HG02642 (cell line): Measurements from ENCODE around the gene PLPP3.

ENCODE experiments used
- ATAC-seq: cut with Tn5 transposase; IDR thresholded peaks from one replicate; pipeline ENCODE4 v1.9.1; 2021; ENCODE audit warnings: mild to moderate bottlenecking; ENCODE audit not compliant: unreplicated experiment, poor library complexity

PLPP3 gene

DNA sequence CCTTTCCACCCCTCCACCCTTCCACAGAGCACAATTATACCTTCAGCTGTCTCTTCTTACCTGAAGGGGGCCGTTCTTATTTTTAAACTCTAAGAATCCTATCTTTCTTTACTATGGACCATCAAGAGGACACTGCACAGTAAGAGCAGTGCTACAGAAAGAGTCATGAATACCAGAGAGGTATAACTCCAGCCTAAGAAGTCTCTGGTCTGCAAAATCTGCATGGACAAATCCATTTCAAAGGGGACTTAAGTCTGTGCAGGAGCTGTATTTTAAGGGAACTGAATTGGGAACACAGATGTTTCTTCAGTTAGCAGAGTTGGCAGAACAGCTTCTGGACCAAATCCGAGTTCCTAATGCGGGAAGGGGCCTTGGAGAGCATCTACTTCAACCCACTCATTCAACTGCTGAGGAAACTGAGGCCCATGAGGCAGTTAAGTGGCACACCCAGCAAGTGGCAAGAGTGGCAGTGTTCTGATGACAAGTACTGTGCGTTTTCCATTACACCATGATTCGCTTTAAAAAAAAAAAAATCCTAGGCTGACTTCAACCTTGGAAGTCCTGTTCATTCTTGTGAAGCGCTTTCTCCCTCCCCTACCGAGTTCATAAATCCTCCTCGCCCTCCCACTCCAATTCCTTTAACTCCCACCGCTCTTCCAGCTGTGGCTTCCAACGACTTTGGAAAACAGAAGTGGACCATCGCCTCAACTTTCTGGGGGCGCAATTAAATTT lies 1.8 kb downstream of the PLPP3 start:
- no peak for ATAC-seq

GRCh38 chr1:56576880-56577405 lies 2.4 kb downstream of the PLPP3 start:
- no peak for ATAC-seq

- no peak for ATAC-seq
Measured at GRCh38 chr1:56575865-56576264, 3.5 kb downstream of the PLPP3 start.

GRCh38 chr1:56574794-56575193 lies 4.6 kb downstream of the PLPP3 start:
- ATAC-seq, result no peak

DNA sequence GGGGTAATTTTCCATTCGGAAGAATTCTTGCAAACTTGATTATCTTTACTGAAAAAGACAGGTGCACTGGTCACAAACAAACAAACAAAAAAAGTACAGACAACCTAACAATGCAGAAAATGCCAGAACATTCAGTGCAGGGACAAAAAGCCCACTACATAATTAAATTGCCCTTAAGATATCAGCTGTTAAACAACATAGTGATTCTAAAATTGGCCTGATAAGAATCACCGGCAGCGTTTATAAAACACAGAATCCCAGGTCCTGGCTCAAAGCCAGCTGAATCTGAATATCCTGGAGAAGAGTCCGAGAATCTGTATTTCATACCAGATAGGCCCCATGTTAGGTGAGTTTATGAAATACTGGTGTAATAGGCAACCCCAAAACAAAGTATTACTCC lies 6.1 kb downstream of the PLPP3 start:
- no peak for ATAC-seq

- no peak for ATAC-seq
Measured at GRCh38 chr1:56572334-56573050, 6.9 kb downstream of the PLPP3 start.

DNA sequence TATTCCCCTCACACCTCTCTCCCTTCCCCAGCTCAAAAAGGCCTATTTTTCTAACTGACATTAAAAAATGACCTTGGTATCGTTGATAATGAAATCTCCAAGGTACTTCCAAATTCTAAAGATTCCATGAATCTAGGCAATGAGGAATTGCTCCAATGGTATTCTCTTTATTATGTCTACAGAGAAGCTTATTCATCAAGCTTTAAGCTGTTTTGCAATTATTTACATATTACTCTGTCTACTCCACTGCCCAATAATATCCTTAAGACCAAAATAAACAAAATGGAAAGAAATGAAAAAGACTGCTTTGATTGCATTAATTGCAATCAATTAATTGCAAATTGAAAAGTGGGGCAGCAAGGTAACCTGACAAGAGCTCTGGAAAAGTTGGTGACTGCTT lies 7.9 kb downstream of the PLPP3 start:
- ATAC-seq, result no peak

DNA sequence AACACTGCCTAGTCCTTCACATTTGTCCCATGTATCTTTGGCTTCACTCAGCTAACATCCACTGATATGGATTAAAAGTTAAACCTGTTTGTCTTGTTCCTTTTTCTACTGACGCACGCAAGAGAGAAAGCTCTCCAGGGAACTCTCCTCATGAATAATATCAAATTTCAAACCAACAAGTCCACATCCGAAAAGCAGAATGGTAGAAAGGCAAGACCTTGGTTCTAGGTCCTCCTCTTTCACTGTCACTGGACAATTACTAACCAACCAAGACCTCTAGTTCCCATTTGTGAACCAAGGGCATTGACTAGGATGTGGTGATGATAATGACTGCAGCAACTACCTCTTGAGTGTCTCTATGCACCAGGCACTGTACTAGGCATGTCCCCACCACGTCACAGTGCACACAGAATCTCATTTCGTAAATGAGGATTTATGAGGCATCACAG lies 8.4 kb downstream of the PLPP3 start:
- ATAC-seq, result no peak

GRCh38 chr1:56569661-56570060 lies 9.7 kb downstream of the PLPP3 start:
- no peak for ATAC-seq

- ATAC-seq, result no peak
Measured at GRCh38 chr1:56566994-56567393, 12.4 kb downstream of the PLPP3 start.

DNA sequence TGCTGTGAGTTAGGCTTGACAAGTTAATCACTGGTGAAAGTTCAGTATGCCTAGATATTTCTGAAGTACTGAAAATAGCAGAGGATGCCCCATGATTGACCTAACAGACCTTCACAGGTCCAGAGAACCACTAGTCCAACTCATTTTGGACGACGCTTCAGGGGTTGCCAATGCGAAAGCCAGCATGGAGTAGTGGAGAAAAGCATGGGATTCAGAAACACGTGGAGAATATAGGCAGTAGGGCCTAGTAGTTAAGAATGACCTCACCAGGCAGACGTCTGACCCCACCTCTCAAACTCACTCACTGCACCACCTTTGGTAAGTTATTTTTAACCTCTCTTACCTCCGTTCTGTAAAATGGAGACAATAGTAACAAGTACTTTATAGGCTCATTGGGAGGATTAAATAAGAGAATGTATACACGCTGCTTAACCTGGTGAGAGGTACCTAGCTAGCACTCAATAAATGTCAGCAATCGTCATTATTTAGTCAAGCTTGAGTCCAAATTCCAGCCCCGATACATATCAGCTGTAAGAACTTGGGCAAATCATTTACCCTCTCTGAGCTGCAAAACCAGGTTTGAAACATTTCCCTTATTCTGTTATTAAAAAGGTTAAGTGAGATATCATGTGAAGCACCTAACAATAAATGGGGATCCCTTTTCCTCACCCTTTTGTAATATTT lies 13.2 kb downstream of the PLPP3 start:
- ATAC-seq, result no peak

DNA sequence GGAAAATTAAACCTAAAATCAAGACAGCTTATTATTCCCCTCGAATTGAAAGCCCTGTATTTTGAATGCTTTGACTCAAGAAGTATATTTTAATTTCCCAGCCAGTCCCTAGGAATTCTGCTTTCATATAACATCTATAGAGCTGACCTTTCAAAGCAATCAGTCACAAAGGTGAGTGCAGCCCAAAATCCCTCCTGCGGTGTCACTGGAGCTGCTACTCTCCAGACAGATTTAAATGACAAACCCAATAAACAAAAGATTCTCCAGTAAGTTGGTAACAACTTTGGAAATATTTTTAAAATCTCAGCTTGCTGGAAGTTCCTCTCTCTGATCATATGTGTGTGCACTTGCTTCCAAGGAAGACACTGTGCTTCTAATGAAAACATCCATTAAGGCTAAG lies 14.7 kb downstream of the PLPP3 start:
- no peak for ATAC-seq

DNA sequence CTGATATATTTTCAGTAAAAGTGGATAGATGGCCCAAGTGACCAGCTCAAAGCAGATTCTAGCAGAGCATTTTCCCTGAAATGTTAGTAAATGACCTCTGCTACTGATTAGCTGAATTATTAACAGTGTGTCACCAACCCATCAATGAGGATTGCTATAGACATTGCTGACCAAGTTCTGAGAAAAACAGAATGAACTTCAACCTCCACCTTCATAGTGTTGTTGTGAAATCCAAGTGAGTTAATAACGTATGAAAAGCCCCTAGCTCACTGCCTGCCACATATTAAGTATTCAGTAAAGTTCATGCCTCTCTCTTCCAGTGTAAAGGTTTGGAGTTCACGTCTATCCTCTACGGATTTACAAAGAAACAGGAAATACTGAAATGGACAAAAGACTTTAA lies 15.8 kb downstream of the PLPP3 start:
- no peak for ATAC-seq

GRCh38 chr1:56562891-56563452 lies 16.4 kb downstream of the PLPP3 start:
- no peak for ATAC-seq

DNA sequence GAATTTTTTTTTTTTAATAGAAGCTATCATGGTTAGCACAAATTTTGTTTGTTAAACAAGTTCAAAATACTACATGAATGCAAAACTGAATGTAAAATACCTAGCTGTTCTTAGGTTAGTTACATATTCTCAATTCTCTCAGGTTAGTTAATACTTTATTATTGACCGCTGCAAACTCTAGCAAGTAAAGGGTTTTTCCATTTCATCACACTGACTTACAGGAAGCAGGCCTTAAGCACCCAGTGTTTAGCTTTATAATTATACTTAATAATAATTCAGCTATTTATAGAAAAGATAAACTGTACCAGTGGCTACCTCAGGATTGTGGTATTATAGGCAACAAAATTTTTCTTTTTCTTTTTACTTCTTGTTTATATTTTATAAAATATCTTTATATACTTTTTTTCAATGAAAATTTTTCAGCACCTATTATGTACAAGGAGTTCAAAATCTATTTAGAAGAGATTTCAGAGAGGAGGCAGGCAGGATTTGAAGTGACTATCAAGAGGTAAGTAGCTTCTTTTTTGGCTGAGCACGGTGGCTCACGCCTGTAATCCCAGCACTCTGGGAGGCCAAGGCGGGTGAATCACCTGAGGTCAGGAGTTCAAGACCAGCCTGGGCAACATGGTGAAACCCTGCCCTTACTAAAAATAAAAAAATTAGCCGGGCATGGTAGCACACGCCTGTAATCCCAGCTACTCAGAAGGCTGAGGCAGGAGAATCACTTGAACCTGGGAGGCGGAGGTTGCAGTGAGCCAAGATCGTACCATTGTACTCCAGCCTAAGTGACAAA lies 17.9 kb downstream of the PLPP3 start:
- no peak for ATAC-seq

GRCh38 chr1:56557746-56558145 lies 21.6 kb downstream of the PLPP3 start:
- ATAC-seq, result no peak

- ATAC-seq, result no peak
Measured at GRCh38 chr1:56555448-56555847, 23.9 kb downstream of the PLPP3 start.

DNA sequence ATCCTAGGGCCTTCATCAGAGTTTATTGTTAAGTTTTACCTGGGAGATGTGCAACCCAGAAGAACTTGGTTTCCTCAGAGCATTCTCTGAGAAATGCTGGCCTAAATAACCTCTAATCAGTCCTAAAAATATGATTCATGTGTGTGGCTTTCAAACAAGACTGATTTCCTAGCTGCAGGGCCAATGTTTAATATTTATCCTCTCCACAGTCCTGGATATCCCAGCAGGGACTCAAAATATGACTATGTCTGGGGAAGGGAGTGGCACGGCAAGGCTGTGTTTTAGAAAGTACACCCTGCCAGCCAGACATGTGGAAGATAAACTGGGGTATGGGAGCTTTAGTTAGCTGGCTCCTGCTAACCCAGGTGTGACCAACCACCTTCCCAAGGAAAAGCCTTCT lies 26.3 kb downstream of the PLPP3 start:
- ATAC-seq, result no peak

DNA sequence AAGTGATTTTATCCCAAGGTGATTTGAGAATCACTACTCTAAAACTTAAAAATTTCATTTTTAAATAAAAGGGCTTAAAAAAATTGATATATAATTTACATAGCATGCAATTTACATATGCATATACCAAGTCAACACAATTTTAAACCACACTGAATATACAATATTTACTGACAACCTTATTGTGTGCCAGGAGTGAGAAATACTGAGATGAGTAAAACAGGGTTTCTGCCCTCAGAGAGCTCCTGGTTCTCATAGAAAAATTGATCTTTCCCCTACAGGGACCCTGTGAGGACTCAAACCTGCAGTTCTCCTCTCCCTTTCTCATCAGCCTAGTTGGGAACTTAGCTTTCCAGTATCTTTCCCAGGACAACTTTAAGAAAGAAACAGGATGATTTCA lies 27.0 kb downstream of the PLPP3 start:
- ATAC-seq, result no peak

DNA sequence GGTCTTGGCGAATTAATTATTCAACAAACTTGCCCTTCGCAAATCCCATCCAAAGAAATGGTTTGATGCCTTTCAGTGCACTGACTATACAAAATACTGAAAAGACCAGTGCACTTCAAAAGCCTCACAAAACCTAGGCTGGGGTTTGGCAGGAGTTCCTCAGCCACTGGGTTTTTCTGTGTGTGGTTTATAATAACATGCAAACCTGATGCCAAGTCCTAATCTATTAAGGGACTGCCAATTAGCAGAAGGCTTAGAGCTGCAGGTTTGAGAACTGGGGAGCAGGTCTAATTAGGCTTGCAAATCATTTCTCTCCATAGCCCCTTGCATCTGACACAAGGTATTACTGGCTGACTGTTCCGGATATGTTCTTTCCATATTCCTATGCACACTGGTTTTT lies 27.7 kb downstream of the PLPP3 start:
- ATAC-seq, result no peak
